NCI-H1694 (cell line): ENCODE results near the gene LAMP1.
"Not testable (repeated sequence)": the region's sequence is repeated elsewhere in the genome, so short reads cannot be mapped to it uniquely, and the experiment has no call there.

Source experiments
- DNase-seq: peaks from one replicate; lab custom pipeline; 2025; lab: John Stamatoyannopoulos, UW

The LAMP1 gene

GRCh38 chr13:113356596-113356995 is 59.6 kb downstream of the LAMP1 start:
- DNase-seq = no peak

GRCh38 chr13:113357529-113357928 is 60.5 kb downstream of the LAMP1 start:
- DNase-seq = no peak

GRCh38 chr13:113358653-113359190 is 61.7 kb downstream of the LAMP1 start:
- no peak for DNase-seq

- DNase-seq = no peak
These were observed 62.5 kb downstream of the LAMP1 start for GRCh38 chr13:113359571-113359970.

GRCh38 chr13:113360446-113360845 is 63.4 kb downstream of the LAMP1 start:
- no peak for DNase-seq

GRCh38 chr13:113361406-113361805 is 64.4 kb downstream of the LAMP1 start:
- DNase-seq = no peak

GRCh38 chr13:113364311-113364889 is 67.4 kb downstream of the LAMP1 start:
- no peak for DNase-seq

- no peak for DNase-seq
These were observed 68.0 kb downstream of the LAMP1 start for GRCh38 chr13:113364901-113365582.

- no peak for DNase-seq
These were observed 68.5 kb downstream of the LAMP1 start for GRCh38 chr13:113365583-113365970.

GRCh38 chr13:113365971-113366588 is 69.0 kb downstream of the LAMP1 start:
- no peak for DNase-seq

- no peak for DNase-seq
These were observed 70.1 kb downstream of the LAMP1 start for GRCh38 chr13:113367020-113367560.

- DNase-seq = no peak
These were observed 70.7 kb downstream of the LAMP1 start for GRCh38 chr13:113367771-113368170.

- not testable (repeated sequence) for DNase-seq
These were observed 71.3 kb downstream of the LAMP1 start for GRCh38 chr13:113368353-113368752.

- no peak for DNase-seq
These were observed 72.2 kb downstream of the LAMP1 start for GRCh38 chr13:113369189-113369588.

GRCh38 chr13:113369881-113370280 is 72.8 kb downstream of the LAMP1 start:
- DNase-seq = no peak

- DNase-seq = no peak
These were observed 74.0 kb downstream of the LAMP1 start for GRCh38 chr13:113371061-113371460.

- not testable (repeated sequence) for DNase-seq
These were observed 74.7 kb downstream of the LAMP1 start for GRCh38 chr13:113371701-113372100.
